Muscle of back (tissue), 11 donors: ENCODE measurements around the gene SART1. TPM values are rescaled to one million over a fixed set of nuclear protein-coding genes. Genes with fewer than 3 reads are reported as not detected.
"Not testable (repeated sequence)": the region's sequence is repeated elsewhere in the genome, so short reads cannot be mapped to it uniquely, and the experiment has no call there.

ENCODE experiments used
- DNase-seq, 3 donors: peaks; one replicate each; pipeline versions ENCODE4 v3.0.0 to v3.0.0-alpha.2; 2013
- polyA plus RNA-seq, 10 donors: library from polyadenylated mRNA; unstranded; fragments of 120-200 nt; gene quantifications; one replicate each; pipeline ENCODE4 v1.2.1, GENCODE V29; 2013; ENCODE audit not compliant: insufficient read length in 10 of 10

SART1 gene
- polyA plus RNA-seq, 10 donors, result 30.7 to 42.6 (median 36.7) TPM

DNA sequence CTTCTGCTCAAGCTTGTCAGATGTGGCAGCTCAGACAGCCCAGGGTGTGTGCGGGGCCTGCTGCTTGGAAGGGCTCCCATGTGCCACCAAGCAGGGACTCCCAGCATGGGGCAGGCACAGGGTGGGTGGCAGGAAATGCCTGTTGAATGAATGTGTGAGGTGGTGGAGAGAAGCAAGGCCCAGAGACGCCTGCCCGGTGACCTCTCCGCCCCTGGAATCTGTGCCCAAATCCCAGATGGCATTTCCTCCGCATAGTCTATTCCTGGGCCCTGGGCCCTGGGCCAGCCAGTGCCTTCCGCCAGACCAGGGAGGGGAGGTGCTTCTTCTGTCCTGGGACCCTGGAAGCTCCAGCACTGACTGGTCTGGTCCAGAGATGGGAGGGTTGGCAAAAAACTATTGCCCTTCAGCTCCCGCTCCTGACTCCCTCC lies 53.9 kb downstream of the SART1 start:
- DNase-seq, result no peak

DNA sequence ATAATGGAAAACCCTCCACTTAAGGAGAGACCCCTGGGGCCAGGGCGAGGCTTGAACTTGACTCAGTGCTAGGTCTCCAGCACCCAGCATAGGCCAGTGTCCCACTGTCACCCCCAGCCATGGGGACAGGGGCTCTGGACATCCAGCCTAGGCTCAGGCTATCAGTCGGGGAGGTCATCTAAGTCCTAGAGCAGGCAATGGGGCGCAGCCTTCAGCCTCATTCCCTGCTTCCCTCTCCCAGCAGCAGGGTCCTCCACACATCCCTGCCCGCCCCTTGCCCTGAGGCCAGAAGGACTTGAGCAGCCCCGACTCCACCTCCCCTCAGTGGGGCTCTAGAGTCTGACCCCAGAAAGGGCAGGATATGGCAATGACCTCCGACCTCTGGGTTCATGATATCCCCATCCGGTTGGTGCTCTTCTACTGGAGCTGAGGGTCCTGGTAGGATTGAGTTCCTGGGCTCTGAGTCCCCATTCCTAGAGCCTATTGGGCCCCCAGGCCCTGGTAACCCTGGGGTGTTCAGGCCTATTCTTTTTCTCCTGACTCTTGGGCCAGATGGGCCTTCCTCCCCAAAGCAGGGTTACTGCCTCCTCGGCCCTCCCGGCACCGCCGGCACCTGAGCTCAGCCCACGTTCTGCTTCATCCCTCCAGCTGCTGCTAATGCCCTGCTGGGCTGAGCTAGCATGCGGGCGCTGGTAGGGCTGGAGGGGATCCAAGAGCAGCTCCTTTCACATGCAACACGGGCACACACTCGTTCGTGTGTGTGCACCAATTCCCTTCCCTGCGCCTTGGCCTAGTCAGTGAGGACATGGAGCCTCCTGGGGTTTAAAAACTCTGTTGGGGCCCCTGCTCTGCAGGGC lies 54.6 kb downstream of the SART1 start:
- no peak for DNase-seq

DNA sequence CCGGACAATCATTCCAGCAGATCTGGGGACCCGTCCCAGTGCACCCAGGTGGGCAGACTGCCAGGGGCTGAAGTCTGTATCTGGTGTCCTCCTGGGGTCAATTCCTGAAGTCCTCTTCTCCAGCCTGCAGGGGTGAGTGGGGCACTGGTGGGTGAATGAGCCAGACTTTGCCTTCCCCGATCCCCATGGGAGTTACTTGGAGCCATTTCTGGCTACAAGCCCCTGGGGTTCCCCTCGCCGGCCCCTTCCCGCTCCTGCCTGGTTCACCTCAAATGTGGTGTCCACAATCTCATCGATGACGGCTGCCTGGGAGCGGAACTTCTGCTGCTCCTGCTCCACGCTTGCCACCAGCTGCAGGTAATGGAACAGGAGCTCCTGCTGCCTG lies 55.3 kb downstream of the SART1 start:
- DNase-seq, result no peak

DNA sequence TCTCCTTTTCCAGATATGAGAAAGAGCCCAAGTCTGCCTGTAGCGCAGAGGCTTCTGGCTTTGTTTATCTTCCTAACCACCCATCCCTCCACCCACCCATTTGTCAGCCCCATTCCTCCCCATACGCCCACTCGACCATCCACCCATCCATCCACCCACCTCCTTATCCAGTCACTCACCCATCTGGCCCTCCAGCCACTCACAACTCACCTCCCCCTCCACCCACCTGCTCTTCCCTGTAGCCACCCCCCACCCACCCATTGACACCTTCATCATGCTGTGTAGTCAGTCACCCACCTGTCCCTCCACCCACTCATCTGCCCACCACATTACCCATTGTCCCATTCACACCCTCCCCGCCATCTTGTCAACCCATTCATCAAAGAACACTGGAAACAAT lies 55.8 kb downstream of the SART1 start:
- no peak for DNase-seq

DNA sequence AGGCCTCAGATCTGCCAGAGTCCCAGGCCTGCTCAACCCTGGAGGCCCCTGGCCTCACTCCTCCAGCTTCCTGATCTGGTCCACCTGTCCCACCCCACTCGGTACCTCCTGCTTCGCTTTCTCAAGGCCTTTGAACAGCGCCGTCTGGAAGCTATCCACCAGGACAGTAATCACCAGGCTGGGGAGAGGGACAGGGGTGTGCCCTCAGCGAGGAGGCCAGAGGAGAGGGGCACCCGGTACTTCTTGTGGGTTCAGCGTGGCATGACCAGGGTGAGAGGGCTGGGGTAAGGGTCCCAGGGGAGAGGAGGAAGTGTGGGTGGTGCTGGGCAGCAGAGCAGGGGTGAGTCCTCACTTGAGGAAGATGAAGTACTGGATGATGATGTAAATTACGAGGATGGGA lies 58.7 kb downstream of the SART1 start:
- DNase-seq, result no peak

DNA sequence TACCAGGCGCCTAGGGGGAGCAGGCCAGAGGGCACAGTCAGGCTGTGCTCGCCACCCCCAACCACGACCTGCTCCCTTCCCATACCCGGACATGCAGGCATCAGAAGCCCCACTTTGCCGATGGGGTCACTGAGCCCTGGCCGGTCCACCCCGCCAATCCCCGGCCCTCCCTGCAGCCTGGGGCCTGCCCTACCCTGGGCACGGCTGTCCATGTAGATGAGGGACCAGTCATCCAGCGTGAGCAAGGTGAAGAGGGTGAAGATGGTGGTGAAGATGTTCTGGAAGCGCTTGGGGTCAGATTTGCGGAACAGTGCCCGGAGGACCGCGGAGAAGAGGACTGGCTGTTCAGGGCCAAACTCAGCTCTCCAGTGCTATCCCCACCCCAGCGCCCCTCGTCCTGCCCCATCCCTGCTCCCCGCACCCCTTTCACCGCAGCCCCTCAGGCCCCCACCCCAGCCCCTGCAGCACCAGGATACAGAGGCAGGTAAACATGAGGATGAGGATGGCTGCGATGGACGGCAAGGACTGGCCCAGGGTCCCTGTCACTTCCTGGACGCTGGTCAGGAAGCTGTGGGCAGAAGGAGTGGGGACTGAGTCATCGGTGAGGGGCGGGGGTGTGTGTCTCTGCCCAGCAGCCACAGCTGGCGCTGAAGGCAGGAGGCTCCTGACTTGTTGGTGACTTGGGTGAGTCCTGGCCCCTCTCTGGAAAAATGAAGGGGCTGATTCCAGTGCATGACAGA lies 59.3 kb downstream of the SART1 start:
- DNase-seq, result no peak

DNA sequence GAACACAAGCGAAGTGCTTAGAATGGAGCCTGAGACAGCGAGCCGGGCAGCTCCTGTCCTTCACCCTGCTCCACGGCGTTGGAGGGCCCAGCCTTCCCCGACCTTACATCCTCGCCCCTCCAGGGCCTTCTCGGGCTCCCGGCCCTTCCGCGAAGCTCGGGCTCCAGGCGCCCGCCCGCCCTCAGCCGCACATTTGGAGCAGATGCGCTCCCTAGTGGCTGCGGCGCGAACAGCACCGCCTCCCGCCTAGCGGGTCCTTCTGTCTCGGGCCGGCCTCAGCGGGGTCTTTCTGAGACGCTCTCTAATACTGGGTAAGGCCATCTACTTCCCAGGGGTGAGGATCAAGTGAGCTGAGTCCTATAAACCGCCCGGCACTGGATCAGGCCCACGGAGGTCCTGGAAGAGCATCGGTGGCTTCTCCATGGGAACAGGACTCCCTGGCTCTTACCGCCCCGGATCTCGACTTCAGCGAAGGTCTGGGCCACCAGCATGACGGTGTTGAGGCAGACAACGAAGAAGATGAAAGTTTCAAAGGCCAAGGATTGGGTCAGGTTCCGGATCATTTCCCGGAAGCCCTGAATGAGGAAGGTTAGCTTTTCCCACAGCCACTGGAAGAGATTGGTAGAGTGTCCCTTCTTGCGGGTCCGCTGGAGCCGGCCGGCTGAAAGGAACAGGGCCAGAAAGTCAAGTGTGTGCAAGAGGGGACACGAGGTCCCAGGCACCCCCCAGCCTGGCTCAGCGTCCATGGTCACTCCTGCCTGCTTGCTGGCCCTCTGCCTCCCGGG lies 61.1 kb downstream of the SART1 start:
- DNase-seq, result peak; percentile 35 to 83 (median 55)

DNA sequence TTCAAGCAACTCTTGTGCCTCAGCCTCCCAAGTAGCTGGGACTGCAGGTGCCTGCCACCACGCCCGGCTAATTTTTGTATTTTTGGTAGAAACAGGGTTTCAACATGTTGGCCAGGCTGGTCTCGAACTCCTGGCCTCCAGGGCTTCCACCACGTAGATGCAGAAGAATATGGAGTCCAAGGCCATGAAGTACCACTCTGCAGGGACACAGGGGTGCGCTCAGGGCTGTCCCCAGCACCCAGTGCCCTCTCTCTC lies 61.6 kb downstream of the SART1 start:
- DNase-seq, result not testable (repeated sequence)

DNA sequence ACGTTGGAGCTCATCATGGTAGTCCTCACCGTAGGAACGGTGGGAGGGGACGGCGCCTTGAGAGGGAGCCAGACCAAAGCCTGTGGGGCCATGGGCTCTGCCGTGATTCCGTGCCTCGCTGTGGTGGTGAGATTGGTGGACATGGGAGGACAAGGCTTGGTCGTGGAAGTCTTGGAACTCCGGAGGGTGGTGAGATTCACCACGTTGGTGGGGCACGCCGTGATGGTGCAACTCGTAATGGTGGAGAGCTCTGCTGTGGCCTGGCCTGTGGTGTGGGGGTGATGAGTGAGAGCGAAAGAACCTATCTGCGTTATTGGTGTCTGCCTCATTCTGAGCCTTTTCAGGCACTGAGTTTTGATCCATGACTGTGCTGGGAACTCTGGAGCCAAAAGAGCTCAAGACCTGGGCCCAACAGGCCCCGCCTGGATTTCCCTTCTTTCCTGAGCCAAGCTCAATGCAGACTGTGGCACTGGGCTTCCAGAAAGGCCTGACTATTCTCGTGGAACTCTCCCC lies 64.5 kb downstream of the SART1 start, which contains the start of gene CATSPER1:
Gene CATSPER1, minus strand, starts transcription at position 463 of the 513 bp plus-strand sequence. Its CDS starts 100 bp downstream, at position 363.
- no peak for DNase-seq

Other genes starting within 250 kb of the SART1 start
- 10 to 100 TPM; 29.1 to 39.6 (median 34.4) TPM for gene KAT5, start 249.5 kb upstream of the SART1 start, polyA plus RNA-seq
- 10 to 100 TPM; 20.0 to 30.6 (median 25.3) TPM for gene RNASEH2C, start 240.9 kb upstream of the SART1 start, polyA plus RNA-seq
- gene AP5B1, start 180.8 kb upstream of the SART1 start, polyA plus RNA-seq, result 1 to 10 TPM; 1.4 to 3.0 (median 2.2) TPM
- gene OVOL1, start 174.7 kb upstream of the SART1 start, polyA plus RNA-seq, result 1 to 10 TPM in 1 of 10 donors, under 1 TPM in 1, not detected in 8; 0.31 to 1.2 TPM
- 1 to 10 TPM in 9 of 10 donors, under 1 TPM in 1; 0.64 to 2.3 (median 1.6) TPM for gene SNX32, start 127.8 kb upstream of the SART1 start, polyA plus RNA-seq
- gene CFL1, start 103.6 kb upstream of the SART1 start, polyA plus RNA-seq, result 100 to 1,000 TPM; 475 to 750 (median 627) TPM
- 10 to 100 TPM; 31.7 to 60.8 (median 41.9) TPM for gene MUS81, start 101.3 kb upstream of the SART1 start, polyA plus RNA-seq
- gene EFEMP2, start 88.9 kb upstream of the SART1 start, polyA plus RNA-seq, result 100 to 1,000 TPM in 5 of 10 donors, 10 to 100 TPM in 5; 83.5 to 137 (median 101) TPM
- 1 to 10 TPM in 4 of 10 donors, under 1 TPM in 5, not detected in 1; 0.69 to 2.9 (median 0.98) TPM for gene CTSW, start 81.9 kb upstream of the SART1 start, polyA plus RNA-seq
- 10 to 100 TPM; 57.3 to 68.8 (median 61.7) TPM for gene FIBP, start 73.3 kb upstream of the SART1 start, polyA plus RNA-seq
- gene CCDC85B, start 71.1 kb upstream of the SART1 start, polyA plus RNA-seq, result 10 to 100 TPM in 8 of 10 donors, 1 to 10 TPM in 2; 9.2 to 24.8 (median 12.6) TPM
- under 1 TPM in 6 of 10 donors, not detected in 4; 0.22 to 0.64 (median 0.29) TPM for gene FOSL1, start 61.3 kb upstream of the SART1 start, polyA plus RNA-seq
- gene C11orf68, start 42.7 kb upstream of the SART1 start, polyA plus RNA-seq, result 10 to 100 TPM; 27.2 to 39.2 (median 32.0) TPM
- 100 to 1,000 TPM in 2 of 10 donors, 10 to 100 TPM in 8; 46.8 to 108 (median 66.1) TPM for gene DRAP1, start 42.3 kb upstream of the SART1 start, polyA plus RNA-seq
- under 1 TPM in 2 of 10 donors, not detected in 8; 0.25 to 0.40 TPM for gene TSGA10IP, start 16.3 kb upstream of the SART1 start, polyA plus RNA-seq
- gene EIF1AD, start 40.4 kb downstream of the SART1 start, polyA plus RNA-seq, result 10 to 100 TPM; 14.0 to 23.0 (median 18.6) TPM
- 100 to 1,000 TPM; 199 to 250 (median 215) TPM for gene BANF1, start 40.8 kb downstream of the SART1 start, polyA plus RNA-seq
- gene CST6, start 50.3 kb downstream of the SART1 start, polyA plus RNA-seq, result not detected
- under 1 TPM in 6 of 10 donors, not detected in 4; 0.10 to 0.26 (median 0.22) TPM for gene CATSPER1, start 64.7 kb downstream of the SART1 start, polyA plus RNA-seq
- 1 to 10 TPM in 2 of 10 donors, under 1 TPM in 8; 0.22 to 1.1 (median 0.57) TPM for gene GAL3ST3, start 87.4 kb downstream of the SART1 start, polyA plus RNA-seq
- 100 to 1,000 TPM; 119 to 163 (median 138) TPM for gene SF3B2, start 90.6 kb downstream of the SART1 start, polyA plus RNA-seq
- gene PACS1, start 108.5 kb downstream of the SART1 start, polyA plus RNA-seq, result 10 to 100 TPM; 29.6 to 34.8 (median 32.6) TPM